Measurements from ENCODE around the gene HDGF. TPM values are rescaled to one million over a fixed set of nuclear protein-coding genes. Genes with fewer than 3 reads are reported as not detected.

HDGF gene
- total and polyA plus RNA-seq, 9 of the 15 experiments (the other 6 are each of a cell fraction or from before 2014, with no cell fraction given): 38.8 to 601 (median 400) TPM

DNA sequence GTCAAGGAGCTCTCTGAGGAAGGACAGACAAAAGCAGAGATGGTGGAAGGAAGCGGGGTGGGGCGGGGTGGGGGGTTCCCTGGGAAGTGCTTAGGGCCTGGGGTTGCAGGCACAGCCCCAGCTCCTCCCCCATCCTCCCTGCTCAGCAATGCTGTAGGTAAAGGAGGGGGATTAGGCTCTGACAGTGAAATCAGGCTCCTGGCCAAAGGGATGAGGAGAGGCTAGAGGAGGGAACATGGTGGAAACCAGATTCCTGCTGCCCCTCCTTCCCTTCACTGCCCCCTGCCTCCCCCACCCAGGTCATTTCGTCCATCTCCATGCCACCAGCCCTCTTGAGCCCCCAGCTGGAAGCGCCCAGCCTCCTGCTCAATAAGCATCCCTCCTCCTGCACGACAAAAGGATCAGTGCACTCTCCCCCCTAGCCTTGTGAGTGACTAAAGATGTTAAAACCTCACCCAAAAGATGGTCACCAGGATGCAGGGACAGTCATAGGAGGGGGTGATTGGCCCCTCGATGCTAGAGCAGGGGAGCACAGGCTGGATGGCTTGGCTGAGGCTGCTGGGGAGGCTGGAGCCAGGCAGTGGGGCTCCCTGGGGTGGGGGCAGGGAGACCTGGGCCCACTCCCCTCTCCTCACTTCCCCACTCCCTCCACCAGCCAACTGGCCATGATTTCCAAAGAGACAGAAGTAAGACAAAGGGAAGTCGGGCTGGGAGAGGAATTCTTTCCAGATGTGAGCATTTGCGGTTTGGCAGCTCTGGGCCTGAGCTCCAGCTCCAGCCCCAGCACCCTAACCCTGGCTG is 43.9 kb downstream of the HDGF start:
- Histone ChIP-seq H3K4me2 (ENCODE audit: insufficient read depth, low read length) (no peak overlapping the region), H3K4me1 (replicated peaks in 1 of 2; ENCODE audit: control insufficient read depth in 2 of 2, insufficient read depth in 2 of 2, low read length in 2 of 2) (peaks cover 7 to 26% of the 10 kb centered on the region in 2 experiments; a peak in 4 of 5 replicates), H3K9ac (ENCODE audit: insufficient read depth in 1 of 2, low read depth in 2 of 2, low read length in 2 of 2) (no peak overlapping the region), H3K9me1 (ENCODE audit: control insufficient read depth, insufficient read depth, low read length) (no peaks in the 10 kb centered on the region), H3K27ac (ENCODE audit: extremely low read depth, low read depth, low read length) (no peak overlapping the region), H3K79me2 (ENCODE audit: control insufficient read depth, insufficient read depth, low read length) (no peaks in the 10 kb centered on the region), H3K27me3 (ENCODE audit: control insufficient read depth in 2 of 2, insufficient read depth in 2 of 2, low read length in 2 of 2) (no peaks in the 10 kb centered on the region), H4K20me1 (replicated peaks; ENCODE audit: control insufficient read depth, insufficient read depth, low read length) (no peaks in the 10 kb centered on the region), H3K4me3 (no peak overlapping the region), H2AFZ (ENCODE audit: low read depth, low read length) (no peak overlapping the region), H3K36me3 (ENCODE audit: control insufficient read depth, insufficient read depth, low read length) (no peaks in the 10 kb centered on the region), H3K9me3 (replicated peaks; ENCODE audit: control insufficient read depth, insufficient read depth, low read depth, low read length) (no peaks in the 10 kb centered on the region)
- BruUV-seq (replicated peaks): no TSS peak
- TF ChIP-seq CBX8 (IDR thresholded peaks at IDR 0.05; ENCODE audit: borderline replicate concordance, extremely low read depth, low read depth, low read length, poor library complexity, severe bottlenecking) (no peak), ZNF707 (CRISPR knock-in tag; conservative IDR thresholded peaks at IDR 0.05) (no peak), GTF2E2 (tag; IDR thresholded peaks at IDR 0.05) (no peak)
- TF ChIP-seq, protein P1, sequence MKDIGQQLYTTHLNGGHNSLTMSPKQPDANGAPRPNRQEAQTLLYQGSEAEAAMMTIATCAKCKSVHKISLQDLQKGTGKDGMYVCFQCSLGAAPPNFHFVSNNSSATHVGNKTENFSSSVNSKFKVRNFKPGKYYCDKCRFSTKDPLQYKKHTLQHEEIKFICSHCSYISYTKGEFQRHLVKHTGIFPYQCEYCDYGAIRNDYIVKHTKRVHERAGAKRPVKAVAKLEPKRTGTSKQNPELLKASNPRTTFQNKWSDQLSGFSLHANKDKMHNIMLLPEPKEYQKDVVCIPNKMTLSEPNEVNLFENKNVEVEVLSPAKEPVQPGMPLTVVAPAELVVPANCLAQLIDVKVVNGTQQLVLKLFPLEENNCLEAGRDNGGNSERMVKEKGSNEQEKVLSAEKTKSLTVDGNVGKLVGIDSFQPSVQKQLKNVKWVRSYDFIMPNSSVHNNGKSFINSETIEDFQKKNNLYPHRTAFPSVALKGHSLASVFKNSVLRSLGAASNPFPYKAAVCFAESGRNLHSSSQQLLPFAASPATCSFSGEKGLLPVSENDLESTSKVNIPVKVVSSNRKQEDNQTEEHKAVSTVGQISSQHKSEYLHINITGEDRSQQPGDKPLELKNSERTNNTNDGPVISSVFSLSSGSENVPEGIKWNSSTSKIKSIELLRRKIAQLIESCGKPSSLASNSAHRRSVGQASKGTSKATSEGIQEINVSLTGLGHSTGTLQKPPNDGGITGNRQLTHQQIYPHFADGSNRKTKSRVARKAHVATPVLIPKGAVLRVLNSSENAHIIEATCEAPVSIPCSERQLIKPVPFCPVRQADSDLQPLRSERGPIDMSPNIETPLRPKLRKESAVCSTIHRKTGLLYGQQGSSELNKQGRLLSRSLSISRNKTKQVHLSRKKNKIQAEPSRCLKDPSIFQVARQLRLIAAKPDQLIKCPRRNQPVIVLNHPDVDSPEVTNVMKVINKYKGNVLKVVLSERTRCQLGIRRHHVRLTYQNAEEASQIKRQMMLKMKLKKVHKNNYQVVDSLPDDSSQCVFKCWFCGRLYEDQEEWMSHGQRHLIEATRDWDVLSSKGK (CRISPR knock-in tag; IDR thresholded peaks at IDR 0.05): no peak
- TF ChIP-seq, protein P2, sequence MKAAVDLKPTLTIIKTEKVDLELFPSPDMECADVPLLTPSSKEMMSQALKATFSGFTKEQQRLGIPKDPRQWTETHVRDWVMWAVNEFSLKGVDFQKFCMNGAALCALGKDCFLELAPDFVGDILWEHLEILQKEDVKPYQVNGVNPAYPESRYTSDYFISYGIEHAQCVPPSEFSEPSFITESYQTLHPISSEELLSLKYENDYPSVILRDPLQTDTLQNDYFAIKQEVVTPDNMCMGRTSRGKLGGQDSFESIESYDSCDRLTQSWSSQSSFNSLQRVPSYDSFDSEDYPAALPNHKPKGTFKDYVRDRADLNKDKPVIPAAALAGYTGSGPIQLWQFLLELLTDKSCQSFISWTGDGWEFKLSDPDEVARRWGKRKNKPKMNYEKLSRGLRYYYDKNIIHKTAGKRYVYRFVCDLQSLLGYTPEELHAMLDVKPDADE (conservative IDR thresholded peaks at IDR 0.05; ENCODE audit: control insufficient read depth, low read depth, low read length): no peak
- DNase-seq (ENCODE audit: extremely low read depth in 1 of 4, low spot score in 3 of 4) (no peak), ATAC-seq (no peak), FAIRE-seq (no peak)
- POLR2A ChIA-PET: interaction anchor here (0.5 to 3.0 kb wide), 13 partner anchors 8 to 541 kb away, joined by 3 to 21 read pairs (median 3); partner anchors contain the start of gene MRPL24
- CTCF ChIA-PET (ENCODE audit: low intra/inter-chr PET ratio): interaction anchor here (2.7 to 4.4 kb wide), 2 partner anchors 18 to 48 kb away, joined by 36 to 64 read pairs; no protein-coding TSS in a partner anchor
- intact Hi-C loops (cut with micrococcal nuclease): no loop called here
- WGBS (ENCODE audit: insufficient coverage, low coverage, missing lambda C conversion rate): 22% methylated on average over 3 of the region's 8 CpGs
- in situ Hi-C loops (cut with MboI): no loop called here

Data from K562 (cell line).